HG03520 (cell line): Measurements from ENCODE around the gene CIITA.
A peak's percentile ranks its signal among the peaks of the same experiment; 100 is the strongest.

Source experiments
- ATAC-seq: cut with Tn5 transposase; IDR thresholded peaks from one replicate; pipeline ENCODE4 v1.9.1; 2021; ENCODE audit warnings: mild to moderate bottlenecking, moderate library complexity; ENCODE audit not compliant: unreplicated experiment

Gene CIITA

GRCh38 chr16:10849736-10850477 lies 27.1 kb upstream of the CIITA start:
- ATAC-seq: no peak

DNA sequence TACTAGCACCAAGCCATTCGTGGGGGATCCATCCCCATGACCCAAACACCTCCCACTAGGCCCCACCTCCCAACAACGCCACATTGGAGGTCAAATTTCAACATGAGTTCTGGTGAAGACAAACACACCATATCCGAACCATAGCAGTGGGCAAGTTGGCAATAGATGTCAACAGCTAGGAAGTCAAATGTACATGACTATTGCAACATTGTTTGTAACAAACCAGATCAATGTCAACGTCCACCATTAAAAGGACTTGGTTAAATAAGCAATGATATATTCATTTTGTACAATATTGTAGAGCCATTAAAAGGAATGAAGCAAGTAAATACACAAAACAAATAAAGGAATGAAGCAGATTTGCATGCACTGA lies 26.5 kb upstream of the CIITA start:
- ATAC-seq: no peak

DNA sequence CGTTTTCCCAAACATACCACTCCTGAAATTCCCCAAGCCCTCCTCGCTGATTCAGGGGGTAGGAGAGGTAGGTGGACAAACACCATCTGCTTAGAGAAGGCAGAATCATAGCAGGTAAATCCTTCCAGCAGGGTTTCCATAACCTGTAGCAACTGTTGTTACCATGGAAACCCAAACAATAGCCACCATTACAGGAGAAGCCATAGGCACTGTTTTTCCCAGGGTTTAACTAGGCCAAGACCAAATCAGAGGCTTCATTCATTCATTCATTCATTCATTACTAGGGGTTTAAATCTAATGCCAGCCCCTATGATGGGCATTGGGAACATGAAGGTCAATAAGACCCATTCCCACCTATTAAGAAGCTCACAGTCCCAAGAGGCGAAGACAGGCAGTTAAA lies 25.5 kb upstream of the CIITA start:
- ATAC-seq: no peak

DNA sequence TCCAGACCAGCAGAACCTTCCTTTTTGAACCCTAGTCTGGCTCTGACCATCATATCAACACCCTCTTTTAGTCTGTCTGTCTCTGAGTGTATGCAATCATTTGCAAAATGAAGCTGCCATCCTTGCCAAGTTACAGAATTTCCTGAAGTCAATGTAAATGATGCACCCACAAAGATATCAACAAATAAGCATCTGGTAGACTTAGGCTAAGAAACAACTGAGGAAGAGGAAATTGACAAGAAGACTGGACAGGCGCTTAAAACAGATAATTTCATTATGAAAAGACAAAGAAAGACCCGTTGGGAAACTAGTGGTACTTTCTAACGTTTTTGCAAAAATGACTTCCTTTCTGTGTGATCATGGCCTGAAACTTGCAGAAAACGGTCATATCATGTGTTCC lies 24.7 kb upstream of the CIITA start:
- no peak for ATAC-seq

DNA sequence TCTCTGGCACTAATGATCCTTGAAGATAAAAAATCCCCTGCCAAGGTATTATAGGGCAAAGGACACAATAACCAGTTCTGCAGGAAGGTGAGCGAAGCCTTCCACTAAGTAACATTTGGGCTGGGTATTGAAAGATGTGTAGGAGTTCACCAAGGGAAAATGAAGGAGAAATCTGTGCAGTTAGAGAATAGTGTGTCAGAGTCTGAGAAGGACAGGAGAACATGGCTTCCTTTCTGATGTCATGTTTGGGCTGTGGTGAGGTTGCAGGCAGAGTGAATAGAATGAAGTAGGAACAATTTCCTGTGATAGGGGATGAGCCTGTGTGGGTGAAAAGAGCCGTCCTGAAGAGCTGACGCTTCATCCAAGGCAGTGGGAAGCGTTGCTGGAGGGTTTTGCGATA lies 24.1 kb upstream of the CIITA start:
- no peak for ATAC-seq

DNA sequence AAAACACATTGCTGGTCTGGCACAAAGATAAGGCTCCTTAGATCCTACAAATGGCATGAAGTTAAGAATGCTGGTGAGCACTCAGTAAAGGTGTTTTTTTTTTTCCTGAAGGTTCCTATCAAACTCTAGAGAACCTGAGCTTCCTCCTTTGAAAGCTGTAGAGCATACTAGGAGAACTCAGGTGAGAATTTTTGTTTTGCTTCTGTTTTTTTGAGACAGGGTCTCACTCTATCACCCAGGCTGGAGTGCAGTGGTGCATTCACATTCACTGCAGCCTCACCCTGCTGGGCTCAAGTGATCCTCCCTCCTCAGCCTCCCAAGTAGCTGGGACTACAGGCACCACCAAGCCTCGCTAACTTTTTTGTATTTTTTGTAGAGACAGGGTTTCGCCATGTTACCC lies 21.0 kb upstream of the CIITA start:
- no peak for ATAC-seq

- ATAC-seq: no peak
These were observed 18.8 kb upstream of the CIITA start for GRCh38 chr16:10858203-10858602.

- ATAC-seq: no peak
These were observed 18.0 kb upstream of the CIITA start for GRCh38 chr16:10859020-10859419.

DNA sequence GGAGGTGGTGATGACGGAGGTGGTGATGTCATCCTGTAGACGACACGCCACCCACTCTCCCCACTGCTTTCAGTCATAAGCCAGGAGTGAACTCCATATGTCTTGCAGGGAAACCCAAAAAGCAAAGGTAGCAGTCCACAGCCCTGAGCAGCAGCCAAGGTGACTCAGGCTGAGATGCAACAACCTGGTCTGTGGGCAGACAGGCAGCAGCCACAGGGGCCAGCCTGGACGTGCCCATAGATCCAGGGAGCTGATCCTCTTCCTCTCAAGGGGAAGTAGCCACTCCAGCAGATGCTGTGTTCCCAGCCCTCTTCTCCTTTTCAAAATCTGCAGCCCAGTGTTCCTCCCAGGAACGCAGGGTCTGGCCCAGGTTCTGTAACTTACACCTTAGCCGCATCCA lies 17.3 kb upstream of the CIITA start:
- no peak for ATAC-seq

- ATAC-seq: no peak
These were observed 14.6 kb upstream of the CIITA start for GRCh38 chr16:10862438-10862837.

GRCh38 chr16:10865991-10866966 lies 10.7 kb upstream of the CIITA start:
- ATAC-seq: no peak

GRCh38 chr16:10867199-10867598 lies 9.8 kb upstream of the CIITA start:
- no peak for ATAC-seq

- no peak for ATAC-seq
These were observed 8.9 kb upstream of the CIITA start for GRCh38 chr16:10868104-10868595.

- ATAC-seq: no peak
These were observed 8.2 kb upstream of the CIITA start for GRCh38 chr16:10868596-10869469.

DNA sequence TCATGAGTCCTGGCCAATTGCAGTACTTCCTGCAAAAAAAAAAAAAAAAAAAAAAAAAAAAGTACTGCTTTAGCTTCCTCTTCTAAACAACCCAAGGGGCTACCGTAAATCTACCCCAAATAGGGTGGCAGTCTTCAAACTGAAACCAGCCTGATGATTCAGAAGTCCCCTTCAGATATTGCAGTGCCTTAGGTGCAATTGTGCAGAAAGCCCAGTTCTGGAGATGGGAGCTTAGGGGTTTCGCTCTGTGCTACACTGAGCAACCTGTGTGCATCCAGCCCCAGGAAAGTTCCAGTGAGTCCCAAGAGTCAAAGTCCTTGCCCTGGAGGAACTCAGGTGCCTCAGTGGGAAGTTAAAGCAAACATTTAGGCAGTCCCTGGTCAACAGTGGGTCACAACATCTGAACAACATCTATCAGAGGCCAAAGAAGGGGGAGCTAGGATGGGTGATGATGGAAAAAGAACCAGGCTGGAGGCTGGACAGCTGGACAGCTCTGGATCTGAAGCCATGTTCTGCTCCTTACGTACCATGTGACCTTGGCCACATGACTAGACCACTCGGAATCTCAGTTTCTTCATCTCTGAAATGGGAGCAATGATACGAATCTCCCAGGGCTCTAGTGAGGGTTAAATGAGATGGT lies 6.7 kb upstream of the CIITA start:
- no peak for ATAC-seq

GRCh38 chr16:10870808-10871156 lies 6.2 kb upstream of the CIITA start:
- no peak for ATAC-seq

DNA sequence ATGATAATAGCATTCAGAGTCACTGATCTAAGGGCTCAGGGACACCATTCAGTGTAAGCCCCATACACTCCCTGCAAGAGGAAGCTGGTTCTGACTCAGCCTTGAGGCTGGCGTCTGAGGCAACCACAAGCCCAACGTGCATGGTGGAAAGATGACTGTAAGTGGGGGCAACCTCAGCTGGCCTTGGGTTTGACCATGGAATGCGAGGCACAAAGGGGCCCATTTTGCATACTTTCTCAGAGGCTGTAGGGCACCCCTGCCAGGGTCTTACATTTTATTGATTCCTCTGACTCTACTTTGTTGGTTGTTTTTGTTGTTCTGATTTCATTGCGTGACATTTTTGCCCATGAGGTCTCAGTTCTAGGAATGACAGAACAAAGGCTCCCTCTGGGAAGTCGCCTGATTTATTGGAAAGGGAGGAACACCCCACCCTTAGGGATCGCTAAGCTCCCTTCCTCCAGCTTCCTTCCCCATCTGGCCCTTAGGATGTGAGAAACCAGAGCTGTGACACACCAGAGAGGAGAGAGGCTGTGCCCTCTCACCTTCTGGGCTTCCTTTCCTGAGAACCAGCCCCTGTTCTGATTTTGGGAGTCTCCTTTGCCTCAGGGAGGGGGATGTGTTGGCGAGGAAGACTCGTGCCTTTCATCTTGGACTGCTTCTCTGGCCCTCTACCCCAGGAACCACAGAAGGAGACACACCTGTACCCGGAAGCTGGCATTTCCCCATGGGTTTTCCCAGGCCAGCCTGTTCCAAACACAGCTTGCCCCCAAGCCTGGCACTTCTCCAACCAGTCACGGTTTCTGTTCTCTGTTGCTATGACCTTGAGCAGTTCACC lies 5.6 kb upstream of the CIITA start:
- ATAC-seq: peak; percentile 48

DNA sequence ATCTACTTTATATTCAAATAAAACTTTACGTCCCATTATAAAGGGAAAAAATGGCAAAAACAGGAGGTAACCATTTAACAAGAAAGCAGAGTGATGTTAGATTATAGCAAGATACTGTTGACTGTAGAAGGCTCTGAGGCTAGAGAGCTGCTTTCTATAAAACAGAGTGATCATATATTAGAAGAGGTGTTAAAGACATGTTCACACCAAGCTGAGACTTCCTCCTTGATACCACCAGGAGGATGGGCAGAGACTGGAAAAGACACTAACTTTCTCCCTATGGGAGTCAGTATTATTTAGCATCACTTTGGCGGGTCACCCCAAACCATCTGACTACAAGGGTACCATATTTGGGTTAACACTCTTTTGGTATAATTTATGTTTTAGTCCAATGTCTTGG lies 687 bp upstream of the CIITA start:
- ATAC-seq: no peak

DNA sequence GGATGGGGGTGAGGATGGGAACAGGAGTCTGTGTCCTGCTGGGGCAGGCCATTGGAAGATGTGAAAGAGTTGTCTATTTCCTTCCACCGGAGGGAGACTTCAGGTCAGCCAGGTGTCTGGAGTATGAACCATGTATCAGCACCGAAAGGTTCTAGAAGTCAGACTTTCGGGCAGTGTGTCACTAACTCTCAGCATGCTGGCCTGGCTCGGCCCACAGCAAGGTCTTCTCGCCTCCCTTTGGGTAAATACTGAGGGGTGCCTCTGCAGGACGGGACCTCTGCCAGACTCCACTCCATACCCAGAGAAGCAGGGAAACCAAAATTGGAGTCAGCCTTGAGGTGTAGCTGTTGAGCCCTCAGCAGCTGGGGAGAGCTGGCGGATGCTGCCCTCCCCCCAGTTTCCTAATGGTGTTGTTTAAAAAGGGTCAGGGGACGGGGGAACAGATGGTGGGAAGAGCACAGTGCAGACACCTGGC lies 507 bp downstream of the CIITA start:
- no peak for ATAC-seq

GRCh38 chr16:10878328-10878643 lies 1.3 kb downstream of the CIITA start:
- ATAC-seq: no peak
